HepG2 (cell line): ENCODE data around the gene RASA1. TPM values are rescaled to one million over a fixed set of nuclear protein-coding genes. Genes with fewer than 3 reads are reported as not detected.
A peak's percentile ranks its signal among the peaks of the same experiment; 100 is the strongest.

Experiments used
- CBX1 ChIP-seq: IDR thresholded peaks from one replicate; pipeline ENCODE4 v1.6.1; 2016; ENCODE audit warnings: antibody characterized with exemption, low read depth
- HDAC6 ChIP-seq: fragments of 200-600 bp; sonication (generic); IDR thresholded peaks from 2 replicates; pipeline ENCODE4 v1.7.0; 2017; ENCODE audit warnings: mild to moderate bottlenecking, antibody characterized with exemption, low read length, low read depth
- IRF2 ChIP-seq: IDR thresholded peaks from 2 replicates; pipeline ENCODE4 v1.6.1; 2018; ENCODE audit warnings: missing genetic modification reagents, missing compliant biosample characterization
- MTA1 ChIP-seq: sonication (generic); formaldehyde crosslinking; IDR thresholded peaks from 2 replicates; pipeline ENCODE4 v1.4.0; 2020; ENCODE audit warnings: missing genetic modification reagents, mild to moderate bottlenecking, borderline replicate concordance
- NONO ChIP-seq, 2 experiments: fragments of 450-650 bp in 1 of 2; sonication (generic) in 1 of 2; formaldehyde crosslinking in 1 of 2; IDR thresholded peaks in 1 of 2; conservative IDR thresholded peaks in 1 of 2; 2 replicates each; pipeline versions ENCODE4 v1.6.1 to v1.8.0; 2017 to 2022; ENCODE audit warnings: mild to moderate bottlenecking in 1 of 2, missing genetic modification reagents in 1 of 2, moderate library complexity in 1 of 2
- NRL ChIP-seq: sonication (generic); formaldehyde crosslinking; IDR thresholded peaks from 2 replicates; pipeline ENCODE4 v1.5.0; 2020; ENCODE audit warnings: missing genetic modification reagents, mild to moderate bottlenecking, moderate library complexity, borderline replicate concordance
- PHF20 ChIP-seq: sonication (generic); formaldehyde crosslinking; IDR thresholded peaks from 2 replicates; pipeline ENCODE4 v1.5.0; 2020; ENCODE audit warnings: mild to moderate bottlenecking, missing genetic modification reagents
- RFX5 ChIP-seq: IDR thresholded peaks from 2 replicates; pipeline ENCODE4 v1.6.1; 2011; ENCODE audit warnings: low read depth, low read length, improper control_type of control experiment
- RFXANK ChIP-seq: IDR thresholded peaks from 2 replicates; pipeline ENCODE4 v1.6.1; 2016
- SCMH1 ChIP-seq: sonication (generic); formaldehyde crosslinking; IDR thresholded peaks from 2 replicates; pipeline ENCODE4 v1.9.0; 2021; ENCODE audit warnings: missing genetic modification reagents, mild to moderate bottlenecking, borderline replicate concordance
- SIN3A ChIP-seq: IDR thresholded peaks from 2 replicates; pipeline ENCODE4 v1.6.1; 2011; ENCODE audit warnings: low read depth, mild to moderate bottlenecking, control low read depth, low read length, borderline replicate concordance
- ZNF143 ChIP-seq: sonication (generic); formaldehyde crosslinking; IDR thresholded peaks from 2 replicates; pipeline ENCODE4 v1.4.0; 2020; ENCODE audit warnings: missing genetic modification reagents
- ZNF232 ChIP-seq: sonication (generic); formaldehyde crosslinking; IDR thresholded peaks from 2 replicates; pipeline ENCODE4 v1.4.0; 2020; ENCODE audit warnings: missing genetic modification reagents, borderline replicate concordance
- ZNF329 ChIP-seq: sonication (generic); formaldehyde crosslinking; IDR thresholded peaks from 2 replicates; pipeline ENCODE4 v1.9.0; 2021; ENCODE audit warnings: low read depth, mild to moderate bottlenecking, missing genetic modification reagents
- ZNF746 ChIP-seq: sonication (generic); formaldehyde crosslinking; IDR thresholded peaks from 2 replicates; pipeline ENCODE4 v1.8.0; 2022; ENCODE audit warnings: mild to moderate bottlenecking, missing genetic modification reagents
- ZNF883 ChIP-seq: sonication (generic); formaldehyde crosslinking; IDR thresholded peaks from 2 replicates; pipeline ENCODE4 v1.5.1; 2020; ENCODE audit warnings: mild to moderate bottlenecking, missing genetic modification reagents; ENCODE audit errors: not compliant biosample characterization
- polyA plus RNA-seq, 8 experiments: library from polyadenylated mRNA; depleted of rRNA in 3 of 8; stranded (reverse) in 7 of 8; unstranded in 1 of 8; fragments of >200 nt; fragmentation: Illumina TruSeq in 4 of 8; extraction: Trizol in 4 of 8; gene quantifications; 2 replicates each; pipeline versions ENCODE4 v1.2.1 to v1.2.3, GENCODE V29; 2011 to 2016; ENCODE audit warnings: low read depth in 4 of 8, missing spikeins in 1 of 8, mixed read lengths in 1 of 8; ENCODE audit not compliant: insufficient read depth in 1 of 8
- total RNA-seq, 5 experiments: library from RNA; depleted of rRNA; stranded (reverse); fragments of >200 nt; fragmentation: Illumina TruSeq; extraction: Trizol; gene quantifications; 2 replicates each; pipeline ENCODE4 v1.2.3, GENCODE V29; 2016; ENCODE audit warnings: low read depth in 1 of 5
- TF ChIP-seq, protein P1 (sequence below): sonication (generic); formaldehyde crosslinking; IDR thresholded peaks from 2 replicates; pipeline ENCODE4 v1.4.0; 2020; ENCODE audit warnings: missing genetic modification reagents
- TF ChIP-seq, protein P2 (sequence below): IDR thresholded peaks from 2 replicates; pipeline ENCODE4 v1.6.1; 2016; ENCODE audit warnings: low read depth, control low read depth
- TF ChIP-seq, protein P3 (sequence below): IDR thresholded peaks from 2 replicates; pipeline ENCODE4 v1.6.1; 2012; ENCODE audit warnings: inconsistent platforms
- TF ChIP-seq, protein P4 (sequence below): IDR thresholded peaks from 2 replicates; pipeline ENCODE4 v1.4.0; 2020; ENCODE audit warnings: mild to moderate bottlenecking, missing genetic modification reagents
- TF ChIP-seq, protein P5 (sequence below): IDR thresholded peaks from 2 replicates; pipeline ENCODE4 v1.6.1; 2016; ENCODE audit warnings: missing compliant biosample characterization, missing genetic modification reagents, borderline replicate concordance

Gene RASA1
- total and polyA plus RNA-seq, 2 of the 13 experiments (the other 11 are each of a cell fraction or from before 2014, with no cell fraction given): 19.5 to 20.5 TPM

DNA sequence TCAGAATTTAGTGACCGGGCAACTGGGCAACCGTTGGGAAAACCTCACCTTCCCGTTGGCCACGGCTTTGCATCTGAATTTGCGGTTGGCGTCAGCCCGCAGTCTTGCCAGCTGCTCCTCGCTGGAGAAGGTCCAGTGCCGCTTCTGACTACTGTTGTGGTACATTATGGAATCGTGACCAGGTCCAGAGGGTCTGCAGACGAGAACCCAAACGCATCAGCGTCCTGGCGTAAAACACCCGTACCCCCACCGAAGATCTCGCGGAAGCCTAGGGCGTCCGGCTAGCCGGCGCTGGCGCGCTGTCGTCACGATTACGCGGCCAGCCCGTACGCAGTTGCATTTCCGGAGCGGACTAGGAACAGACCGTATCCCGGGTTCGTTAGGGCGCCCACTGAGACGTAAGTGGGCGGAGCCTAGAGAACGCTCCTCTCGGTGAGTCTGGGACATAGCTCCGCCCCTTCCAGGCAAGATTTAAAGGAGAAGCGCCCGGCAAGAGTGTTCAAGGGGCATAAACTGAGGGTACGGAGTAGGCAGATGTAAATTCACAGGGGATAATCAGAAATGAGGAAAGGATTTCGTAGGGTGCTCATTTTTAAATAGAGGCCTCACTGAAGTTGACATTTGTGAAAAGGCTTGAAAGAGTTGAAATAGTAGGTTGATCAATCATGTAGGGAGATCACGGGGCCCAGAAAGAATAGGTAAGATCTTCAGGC, 145.1 kb downstream of the RASA1 start, which contains the start of gene CCNH (continued):
- TF ChIP-seq, protein P1, sequence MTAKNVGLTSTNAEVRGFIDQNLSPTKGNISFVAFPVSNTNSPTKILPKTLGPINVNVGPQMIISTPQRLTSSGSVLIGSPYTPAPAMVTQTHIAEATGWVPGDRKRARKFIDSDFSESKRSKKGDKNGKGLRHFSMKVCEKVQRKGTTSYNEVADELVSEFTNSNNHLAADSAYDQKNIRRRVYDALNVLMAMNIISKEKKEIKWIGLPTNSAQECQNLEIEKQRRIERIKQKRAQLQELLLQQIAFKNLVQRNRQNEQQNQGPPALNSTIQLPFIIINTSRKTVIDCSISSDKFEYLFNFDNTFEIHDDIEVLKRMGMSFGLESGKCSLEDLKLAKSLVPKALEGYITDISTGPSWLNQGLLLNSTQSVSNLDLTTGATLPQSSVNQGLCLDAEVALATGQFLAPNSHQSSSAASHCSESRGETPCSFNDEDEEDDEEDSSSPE: 0 out of 2 replicates have a peak, but pooled peaks have one; percentile 58
- TF ChIP-seq IRF2 (CRISPR knock-in tag): peak; percentile 81; the same call in 1 of the 2 replicates
- TF ChIP-seq, protein P2, sequence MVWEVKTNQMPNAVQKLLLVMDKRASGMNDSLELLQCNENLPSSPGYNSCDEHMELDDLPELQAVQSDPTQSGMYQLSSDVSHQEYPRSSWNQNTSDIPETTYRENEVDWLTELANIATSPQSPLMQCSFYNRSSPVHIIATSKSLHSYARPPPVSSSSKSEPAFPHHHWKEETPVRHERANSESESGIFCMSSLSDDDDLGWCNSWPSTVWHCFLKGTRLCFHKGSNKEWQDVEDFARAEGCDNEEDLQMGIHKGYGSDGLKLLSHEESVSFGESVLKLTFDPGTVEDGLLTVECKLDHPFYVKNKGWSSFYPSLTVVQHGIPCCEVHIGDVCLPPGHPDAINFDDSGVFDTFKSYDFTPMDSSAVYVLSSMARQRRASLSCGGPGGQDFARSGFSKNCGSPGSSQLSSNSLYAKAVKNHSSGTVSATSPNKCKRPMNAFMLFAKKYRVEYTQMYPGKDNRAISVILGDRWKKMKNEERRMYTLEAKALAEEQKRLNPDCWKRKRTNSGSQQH (CRISPR knock-in tag): peak; percentile 72
- TF ChIP-seq NONO (IDR thresholded peaks at IDR 0.05): no peak
- TF ChIP-seq NONO (CRISPR knock-in tag; conservative IDR thresholded peaks at IDR 0.05): peak; percentile 85
- no peak for TF ChIP-seq SCMH1 (CRISPR knock-in tag)
- TF ChIP-seq, protein P3, sequence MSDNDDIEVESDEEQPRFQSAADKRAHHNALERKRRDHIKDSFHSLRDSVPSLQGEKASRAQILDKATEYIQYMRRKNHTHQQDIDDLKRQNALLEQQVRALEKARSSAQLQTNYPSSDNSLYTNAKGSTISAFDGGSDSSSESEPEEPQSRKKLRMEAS: peak; percentile 60
- TF ChIP-seq, protein P4, sequence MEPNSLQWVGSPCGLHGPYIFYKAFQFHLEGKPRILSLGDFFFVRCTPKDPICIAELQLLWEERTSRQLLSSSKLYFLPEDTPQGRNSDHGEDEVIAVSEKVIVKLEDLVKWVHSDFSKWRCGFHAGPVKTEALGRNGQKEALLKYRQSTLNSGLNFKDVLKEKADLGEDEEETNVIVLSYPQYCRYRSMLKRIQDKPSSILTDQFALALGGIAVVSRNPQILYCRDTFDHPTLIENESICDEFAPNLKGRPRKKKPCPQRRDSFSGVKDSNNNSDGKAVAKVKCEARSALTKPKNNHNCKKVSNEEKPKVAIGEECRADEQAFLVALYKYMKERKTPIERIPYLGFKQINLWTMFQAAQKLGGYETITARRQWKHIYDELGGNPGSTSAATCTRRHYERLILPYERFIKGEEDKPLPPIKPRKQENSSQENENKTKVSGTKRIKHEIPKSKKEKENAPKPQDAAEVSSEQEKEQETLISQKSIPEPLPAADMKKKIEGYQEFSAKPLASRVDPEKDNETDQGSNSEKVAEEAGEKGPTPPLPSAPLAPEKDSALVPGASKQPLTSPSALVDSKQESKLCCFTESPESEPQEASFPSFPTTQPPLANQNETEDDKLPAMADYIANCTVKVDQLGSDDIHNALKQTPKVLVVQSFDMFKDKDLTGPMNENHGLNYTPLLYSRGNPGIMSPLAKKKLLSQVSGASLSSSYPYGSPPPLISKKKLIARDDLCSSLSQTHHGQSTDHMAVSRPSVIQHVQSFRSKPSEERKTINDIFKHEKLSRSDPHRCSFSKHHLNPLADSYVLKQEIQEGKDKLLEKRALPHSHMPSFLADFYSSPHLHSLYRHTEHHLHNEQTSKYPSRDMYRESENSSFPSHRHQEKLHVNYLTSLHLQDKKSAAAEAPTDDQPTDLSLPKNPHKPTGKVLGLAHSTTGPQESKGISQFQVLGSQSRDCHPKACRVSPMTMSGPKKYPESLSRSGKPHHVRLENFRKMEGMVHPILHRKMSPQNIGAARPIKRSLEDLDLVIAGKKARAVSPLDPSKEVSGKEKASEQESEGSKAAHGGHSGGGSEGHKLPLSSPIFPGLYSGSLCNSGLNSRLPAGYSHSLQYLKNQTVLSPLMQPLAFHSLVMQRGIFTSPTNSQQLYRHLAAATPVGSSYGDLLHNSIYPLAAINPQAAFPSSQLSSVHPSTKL (CRISPR knock-in tag): peak; percentile 53
- TF ChIP-seq ZNF143 (CRISPR knock-in tag): peak; percentile 45; the same call in 1 of the 2 replicates
- TF ChIP-seq HDAC6: no peak
- TF ChIP-seq SIN3A: peak; percentile 69; the same call in 1 of the 2 replicates
- TF ChIP-seq ZNF746 (CRISPR knock-in tag): no peak
- TF ChIP-seq RFXANK (CRISPR knock-in tag): no peak
- TF ChIP-seq, protein P5, sequence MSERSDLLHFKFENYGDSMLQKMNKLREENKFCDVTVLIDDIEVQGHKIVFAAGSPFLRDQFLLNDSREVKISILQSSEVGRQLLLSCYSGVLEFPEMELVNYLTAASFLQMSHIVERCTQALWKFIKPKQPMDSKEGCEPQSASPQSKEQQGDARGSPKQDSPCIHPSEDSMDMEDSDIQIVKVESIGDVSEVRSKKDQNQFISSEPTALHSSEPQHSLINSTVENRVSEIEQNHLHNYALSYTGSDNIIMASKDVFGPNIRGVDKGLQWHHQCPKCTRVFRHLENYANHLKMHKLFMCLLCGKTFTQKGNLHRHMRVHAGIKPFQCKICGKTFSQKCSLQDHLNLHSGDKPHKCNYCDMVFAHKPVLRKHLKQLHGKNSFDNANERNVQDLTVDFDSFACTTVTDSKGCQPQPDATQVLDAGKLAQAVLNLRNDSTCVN (CRISPR knock-in tag): peak; percentile 37; the same call in 1 of the 2 replicates
- TF ChIP-seq MTA1 (CRISPR knock-in tag): no peak
- peak; percentile 39 for TF ChIP-seq RFX5
- TF ChIP-seq ZNF883 (CRISPR knock-in tag): peak; percentile 68
- TF ChIP-seq CBX1: peak; percentile 52
- TF ChIP-seq ZNF329 (CRISPR knock-in tag): peak; percentile 91
- peak; percentile 91 for TF ChIP-seq PHF20
- TF ChIP-seq NRL (CRISPR knock-in tag): peak; percentile 67; the same call in 1 of the 2 replicates
- no peak; the same call in 1 of the 2 replicates for TF ChIP-seq ZNF232 (CRISPR knock-in tag)
